Colonic mucosa (tissue), 4 donors: ENCODE measurements around the gene BRD2. TPM values are rescaled to one million over a fixed set of nuclear protein-coding genes. Genes with fewer than 3 reads are reported as not detected.
A peak's percentile ranks its signal among the peaks of the same experiment; 100 is the strongest.

Experiments
- DNase-seq: peaks from one replicate; pipeline ENCODE4 v3.0.0-alpha.2; 2020
- H3K27ac ChIP-seq: fragments of 200-600 bp; one replicate; pipeline ENCODE4 v1.8.0; 2021
- H3K27me3 ChIP-seq: fragments of 200-600 bp; one replicate; pipeline ENCODE4 v1.8.0; 2021
- H3K36me3 ChIP-seq: fragments of 200-600 bp; one replicate; pipeline ENCODE4 v1.8.0; 2021
- H3K4me1 ChIP-seq: fragments of 200-600 bp; one replicate; pipeline ENCODE4 v1.8.0; 2021; ENCODE audit warnings: mild to moderate bottlenecking
- H3K4me3 ChIP-seq: fragments of 200-600 bp; one replicate; pipeline ENCODE4 v1.8.0; 2021
- H3K9ac ChIP-seq, 2 donors: one replicate each; pipeline ENCODE4 v1.7.0; 2013; ENCODE audit warnings: control low read depth in 2 of 2, low read depth in 2 of 2, low read length in 2 of 2
- H3K9me3 ChIP-seq: fragments of 200-600 bp; one replicate; pipeline ENCODE4 v1.8.0; 2021
- intact Hi-C: fragments of 100-400 bp; cut with DNase I; formaldehyde crosslinking; loops from one replicate; pipeline ENCODE4 v1.14.1; 2022
- total RNA-seq, 2 donors: library from RNA; stranded (reverse); fragmentation: NEBNext Ultra II Directional in 1 of 2; extraction: Animal tissue kit (Norgen Biotek cat#: 25700) in 1 of 2; gene quantifications; one replicate each; pipeline ENCODE4 v1.2.1, GENCODE V29; 2021
- TF ChIP-seq, protein P1 (sequence below): fragments of 200-600 bp; IDR thresholded peaks from one replicate; pipeline ENCODE4 v1.8.0; 2022; ENCODE audit warnings: antibody characterized with exemption, mild to moderate bottlenecking
- donor health status: healthy.
- donor health status: DM: no; HTN: no; CAD: no.
- donor health status: DM: no; HTN: no; CAD: no.

Gene BRD2
- total RNA-seq, 2 donors from 2014 or later = 149 to 167 TPM

DNA sequence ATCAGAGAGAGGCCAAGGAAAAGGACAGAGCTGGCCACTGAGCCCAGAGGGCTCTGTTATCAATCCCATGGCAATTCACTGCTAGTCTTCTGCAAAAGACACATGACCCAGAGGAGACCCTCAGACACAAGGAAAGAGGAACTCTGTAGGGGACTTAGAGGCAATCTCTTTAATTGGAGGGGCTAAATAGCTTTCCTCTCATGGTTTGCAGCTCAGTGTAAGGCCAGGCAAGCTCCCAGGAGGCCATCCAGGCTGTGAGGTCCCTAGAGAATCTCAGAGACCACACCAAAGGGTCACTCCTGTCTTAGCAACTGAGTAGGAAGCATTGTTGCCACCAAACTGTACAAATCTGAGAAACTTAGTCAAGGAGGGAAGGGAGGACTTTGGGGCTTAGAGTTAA lies 51.0 kb downstream of the BRD2 start:
- Histone ChIP-seq H3K4me3 (no peak overlapping the region), H3K27me3 (no peaks in the 10 kb centered on the region), H3K9me3 (no peaks in the 10 kb centered on the region), H3K9ac (peak overlapping the region in 1 of 2 donors; percentile 22), H3K36me3 (no peaks in the 10 kb centered on the region), H3K27ac (peak overlapping the region; percentile 39), H3K4me1 (peaks cover 4% of the 10 kb centered on the region)
- DNase-seq = no peak
- intact Hi-C loops = no loop called here
- TF ChIP-seq, protein P1, sequence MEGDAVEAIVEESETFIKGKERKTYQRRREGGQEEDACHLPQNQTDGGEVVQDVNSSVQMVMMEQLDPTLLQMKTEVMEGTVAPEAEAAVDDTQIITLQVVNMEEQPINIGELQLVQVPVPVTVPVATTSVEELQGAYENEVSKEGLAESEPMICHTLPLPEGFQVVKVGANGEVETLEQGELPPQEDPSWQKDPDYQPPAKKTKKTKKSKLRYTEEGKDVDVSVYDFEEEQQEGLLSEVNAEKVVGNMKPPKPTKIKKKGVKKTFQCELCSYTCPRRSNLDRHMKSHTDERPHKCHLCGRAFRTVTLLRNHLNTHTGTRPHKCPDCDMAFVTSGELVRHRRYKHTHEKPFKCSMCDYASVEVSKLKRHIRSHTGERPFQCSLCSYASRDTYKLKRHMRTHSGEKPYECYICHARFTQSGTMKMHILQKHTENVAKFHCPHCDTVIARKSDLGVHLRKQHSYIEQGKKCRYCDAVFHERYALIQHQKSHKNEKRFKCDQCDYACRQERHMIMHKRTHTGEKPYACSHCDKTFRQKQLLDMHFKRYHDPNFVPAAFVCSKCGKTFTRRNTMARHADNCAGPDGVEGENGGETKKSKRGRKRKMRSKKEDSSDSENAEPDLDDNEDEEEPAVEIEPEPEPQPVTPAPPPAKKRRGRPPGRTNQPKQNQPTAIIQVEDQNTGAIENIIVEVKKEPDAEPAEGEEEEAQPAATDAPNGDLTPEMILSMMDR = no peak

DNA sequence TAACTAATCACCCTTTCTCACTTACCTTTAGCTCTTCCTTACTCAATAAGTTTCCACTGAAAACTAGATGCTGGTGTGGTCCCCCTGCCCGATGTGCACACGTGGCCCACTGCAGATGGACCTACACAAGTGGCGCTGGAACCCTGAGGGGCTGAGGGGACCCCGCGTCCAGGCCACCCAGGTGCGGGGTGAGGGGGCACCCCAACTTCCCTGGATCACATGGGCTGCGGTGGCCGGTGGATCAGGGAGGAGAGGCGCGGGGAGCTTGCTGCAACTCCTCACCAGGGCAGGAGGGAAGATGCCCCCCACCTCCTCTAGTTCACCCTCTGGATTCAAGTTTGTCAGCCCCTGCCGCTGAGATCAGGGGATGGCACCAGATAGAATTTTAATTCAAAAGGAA lies 53.5 kb downstream of the BRD2 start:
- no peak overlapping the region for H3K4me3 ChIP-seq
- no peak for DNase-seq
- no peaks in the 10 kb centered on the region for H3K36me3 ChIP-seq
- TF ChIP-seq, protein P1 = no peak
- H3K4me1 ChIP-seq = peaks cover 4% of the 10 kb centered on the region
- no peaks in the 10 kb centered on the region for H3K27me3 ChIP-seq
- H3K9me3 ChIP-seq = no peaks in the 10 kb centered on the region
- intact Hi-C loops = no loop called here
- no peak overlapping the region for H3K27ac ChIP-seq
- H3K9ac ChIP-seq = no peak overlapping the region

DNA sequence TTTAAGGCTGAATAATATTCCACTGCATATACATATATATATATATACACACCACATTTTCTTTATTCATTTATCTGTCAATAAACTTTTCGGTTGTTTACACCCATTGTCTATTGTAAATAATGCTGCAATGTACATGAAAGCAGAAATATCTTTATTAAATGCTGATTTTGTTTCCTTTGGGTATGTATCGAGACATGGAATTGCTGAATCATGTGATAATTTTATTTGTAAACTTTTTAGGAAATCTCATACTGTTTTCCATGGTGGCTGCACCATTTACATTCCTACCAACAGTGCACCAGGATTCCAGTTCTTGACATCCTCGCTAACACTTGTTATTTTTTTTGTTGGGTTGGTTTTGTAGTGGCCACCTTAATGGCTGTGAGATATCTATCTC lies 55.1 kb downstream of the BRD2 start:
- no peaks in the 10 kb centered on the region for H3K27me3 ChIP-seq
- no peaks in the 10 kb centered on the region for H3K36me3 ChIP-seq
- TF ChIP-seq, protein P1 = no peak
- no peak overlapping the region for H3K27ac ChIP-seq
- H3K4me1 ChIP-seq = peaks cover 4% of the 10 kb centered on the region
- no peak overlapping the region for H3K4me3 ChIP-seq
- no peak for DNase-seq
- no peak overlapping the region for H3K9ac ChIP-seq
- intact Hi-C loops = no loop called here
- H3K9me3 ChIP-seq = no peaks in the 10 kb centered on the region

DNA sequence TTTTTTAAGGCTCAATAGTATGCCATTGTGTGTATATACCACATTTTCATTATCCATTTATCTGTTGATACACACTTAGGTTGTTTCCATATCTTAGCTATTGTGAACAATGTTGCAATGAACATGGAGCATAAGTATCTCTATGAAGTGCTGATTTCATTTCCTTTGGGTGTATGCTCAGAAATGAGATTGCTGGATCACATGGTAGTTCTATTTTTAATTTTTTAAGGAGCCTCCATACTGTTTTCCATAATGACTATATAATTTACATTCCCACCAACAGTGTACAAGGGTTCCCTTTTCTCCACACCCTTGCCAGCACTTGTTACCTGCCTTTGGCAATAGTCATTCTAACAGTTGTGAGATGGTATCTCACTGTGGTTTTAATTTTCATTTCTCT lies 56.1 kb downstream of the BRD2 start:
- DNase-seq = no peak
- H3K9me3 ChIP-seq = no peaks in the 10 kb centered on the region
- TF ChIP-seq, protein P1 = no peak
- H3K36me3 ChIP-seq = no peaks in the 10 kb centered on the region
- no peak overlapping the region for H3K9ac ChIP-seq
- peaks cover under 1% of the 10 kb centered on the region for H3K4me1 ChIP-seq
- H3K27ac ChIP-seq = no peak overlapping the region
- intact Hi-C loops = no loop called here
- no peaks in the 10 kb centered on the region for H3K27me3 ChIP-seq
- H3K4me3 ChIP-seq = no peak overlapping the region

- no peaks in the 10 kb centered on the region for H3K27me3 ChIP-seq
- peak overlapping the region; percentile 7 for H3K27ac ChIP-seq
- intact Hi-C loops = no loop called here
- TF ChIP-seq, protein P1 = no peak
- H3K9ac ChIP-seq = no peak overlapping the region
- H3K4me3 ChIP-seq = no peak overlapping the region
- H3K36me3 ChIP-seq = no peaks in the 10 kb centered on the region
- H3K4me1 ChIP-seq = no peaks in the 10 kb centered on the region
- no peaks in the 10 kb centered on the region for H3K9me3 ChIP-seq
- DNase-seq = no peak
Observed at GRCh38 chr6:33028220-33028849, 59.9 kb downstream of the BRD2 start.
